ENCODE data around the gene OSBPL8.

GRCh38 chr12:76366163-76366562 lies 193.4 kb downstream of the OSBPL8 start:
- TF ChIP-seq YY1 (IDR thresholded peaks at IDR 0.05; ENCODE audit: insufficient read depth, insufficient read length) (no peak), ZNF274 (IDR thresholded peaks at IDR 0.05; ENCODE audit: low read depth, low read length) (no peak), SUZ12 (IDR thresholded peaks at IDR 0.05; ENCODE audit: extremely low read depth, insufficient read depth, insufficient read length) (no peak)
